GM08714 (cell line): ENCODE measurements around the gene COL15A1.

Source experiments
- H3K4me3 ChIP-seq: fragments of 200-500 bp; sonication (Bioruptor generic); 2 replicates; pipeline ENCODE4 v1.5.1; 2014; ENCODE audit warnings: mild to moderate bottlenecking, low read length, inconsistent platforms
- ZNF274 ChIP-seq: IDR thresholded peaks from 2 replicates; pipeline ENCODE4 v1.6.1; 2012; ENCODE audit warnings: mild to moderate bottlenecking, low read depth, low read length

COL15A1 gene

GRCh38 chr9:99108131-99108530 is 164.4 kb downstream of the COL15A1 start:
- H3K4me3 ChIP-seq: no peak overlapping the region
- no peak for TF ChIP-seq ZNF274

DNA sequence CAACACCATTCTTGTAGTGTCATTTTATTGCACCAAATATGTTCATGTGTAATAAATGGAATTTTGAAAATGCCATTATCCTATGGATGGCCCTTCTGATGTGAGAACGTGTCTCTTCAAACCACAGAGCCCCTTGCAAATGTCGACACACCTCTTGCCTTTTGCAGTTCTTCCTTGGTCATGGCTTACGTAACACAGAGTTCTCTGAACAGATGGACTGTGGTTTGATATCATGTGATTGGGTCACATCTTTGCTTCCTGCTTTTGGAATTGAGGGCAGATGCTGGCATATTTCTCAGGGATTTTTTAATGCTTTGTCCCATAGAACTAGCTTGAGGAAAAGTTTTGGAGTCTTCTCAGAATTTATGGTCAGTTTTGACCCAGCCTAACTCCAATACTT is 165.8 kb downstream of the COL15A1 start:
- TF ChIP-seq ZNF274: no peak
- no peak overlapping the region for H3K4me3 ChIP-seq

DNA sequence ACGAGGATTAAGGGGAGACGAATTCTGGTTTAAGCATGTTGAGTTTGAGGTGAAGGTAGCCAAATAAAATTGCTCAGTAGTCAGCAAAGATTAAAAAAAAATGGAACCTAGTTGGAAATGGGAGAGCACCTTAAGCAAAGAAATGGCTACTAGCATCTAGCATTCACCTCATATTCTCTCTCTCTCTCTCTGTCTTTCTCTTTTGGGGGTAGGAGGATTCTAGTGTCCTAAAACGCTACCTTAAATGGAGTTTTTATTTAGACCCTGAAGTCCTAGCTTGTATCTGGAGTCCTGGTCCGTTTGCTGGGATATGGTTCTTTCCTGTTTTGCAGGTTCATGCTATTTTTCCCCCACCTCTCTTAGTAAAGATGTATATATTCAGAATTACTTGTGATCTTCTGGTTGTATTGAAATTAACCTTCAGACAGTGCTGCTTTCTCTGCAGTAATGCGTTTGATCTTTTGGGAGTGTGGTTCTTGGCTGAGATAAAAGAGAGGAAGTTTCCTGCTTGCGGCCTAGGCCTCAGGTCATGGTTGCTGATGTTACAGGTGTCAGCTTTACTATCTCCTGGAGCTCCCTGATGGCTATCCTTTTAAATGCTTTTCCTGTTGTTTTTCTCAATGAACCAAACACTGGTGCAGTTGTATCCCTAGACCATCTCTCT is 169.2 kb downstream of the COL15A1 start:
- H3K4me3 ChIP-seq: peak overlapping the region; percentile 22; the same call in 1 of the 2 replicates
- TF ChIP-seq ZNF274: no peak

GRCh38 chr9:99113414-99114048 is 169.8 kb downstream of the COL15A1 start:
- no peak overlapping the region; the same call in 1 of the 2 replicates for H3K4me3 ChIP-seq
- TF ChIP-seq ZNF274: no peak

DNA sequence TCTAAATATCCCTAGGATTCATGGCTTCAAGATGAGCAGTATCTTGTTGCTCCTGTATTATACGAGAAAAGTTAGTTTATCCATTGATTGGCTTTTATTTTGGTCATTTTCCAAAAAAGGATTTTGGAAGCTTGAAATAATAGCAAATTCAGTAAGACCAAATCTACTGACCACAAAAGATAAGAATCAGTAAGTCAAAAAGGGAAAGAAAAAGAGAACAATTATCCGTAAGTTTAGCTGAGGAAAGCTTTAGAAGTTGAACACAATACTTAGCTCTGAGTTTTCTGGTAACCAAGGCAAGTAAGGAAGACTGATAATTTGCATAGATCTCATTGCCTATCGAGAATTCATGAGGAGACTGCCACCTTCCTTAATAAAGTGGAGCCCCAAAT is 170.3 kb downstream of the COL15A1 start:
- H3K4me3 ChIP-seq: no peak overlapping the region
- TF ChIP-seq ZNF274: no peak

GRCh38 chr9:99114846-99115500 is 171.3 kb downstream of the COL15A1 start:
- no peak overlapping the region for H3K4me3 ChIP-seq
- no peak for TF ChIP-seq ZNF274

- no peak overlapping the region for H3K4me3 ChIP-seq
- TF ChIP-seq ZNF274: no peak
Measured at GRCh38 chr9:99116003-99116411, 172.3 kb downstream of the COL15A1 start.

- peak overlapping the region; percentile 39; the same call in 1 of the 2 replicates for H3K4me3 ChIP-seq
- TF ChIP-seq ZNF274: no peak
Measured at GRCh38 chr9:99118782-99119466, 175.2 kb downstream of the COL15A1 start.

GRCh38 chr9:99119976-99120655 is 176.4 kb downstream of the COL15A1 start:
- TF ChIP-seq ZNF274: no peak
- no peak overlapping the region for H3K4me3 ChIP-seq
